NCI-H1105 treated with DMSO at 0.1 percent for 48 hours (cell line): ENCODE data around the gene DUSP1.
"Not testable (repeated sequence)": the region's sequence is repeated elsewhere in the genome, so short reads cannot be mapped to it uniquely, and the experiment has no call there.

ENCODE experiments used
- DNase-seq: peaks from one replicate; lab custom pipeline; 2025; lab: John Stamatoyannopoulos, UW

DUSP1 gene

GRCh38 chr5:172770675-172771438, at the start of gene DUSP1:
Gene DUSP1, minus strand, starts transcription at chr5:172771195. Its CDS starts 243 bp downstream, at chr5:172770952.
- DNase-seq = peak; percentile 81

- DNase-seq = no peak
These were observed 49.2 kb upstream of the DUSP1 start for GRCh38 chr5:172820046-172820767.

- no peak for DNase-seq
These were observed 48.6 kb upstream of the DUSP1 start for GRCh38 chr5:172819569-172819968.

- DNase-seq = no peak
These were observed 47.1 kb upstream of the DUSP1 start for GRCh38 chr5:172818081-172818480.

GRCh38 chr5:172817664-172818063, 46.7 kb upstream of the DUSP1 start:
- no peak for DNase-seq

- DNase-seq = no peak
These were observed 46.0 kb upstream of the DUSP1 start for GRCh38 chr5:172816925-172817562.

- DNase-seq = no peak
These were observed 44.6 kb upstream of the DUSP1 start for GRCh38 chr5:172815631-172816030.

- DNase-seq = not testable (repeated sequence)
These were observed 40.0 kb upstream of the DUSP1 start for GRCh38 chr5:172810996-172811395.

- no peak for DNase-seq
These were observed 38.8 kb upstream of the DUSP1 start for GRCh38 chr5:172809774-172810173.

- DNase-seq = no peak
These were observed 36.8 kb upstream of the DUSP1 start for GRCh38 chr5:172807766-172808311.

- DNase-seq = no peak
These were observed 36.1 kb upstream of the DUSP1 start for GRCh38 chr5:172806897-172807672.

GRCh38 chr5:172805736-172806255, 34.8 kb upstream of the DUSP1 start:
- no peak for DNase-seq

GRCh38 chr5:172805018-172805683, 34.2 kb upstream of the DUSP1 start:
- DNase-seq = no peak

- no peak for DNase-seq
These were observed 31.7 kb upstream of the DUSP1 start for GRCh38 chr5:172802567-172803176.

GRCh38 chr5:172802112-172802511, 31.1 kb upstream of the DUSP1 start:
- DNase-seq = no peak

- DNase-seq = no peak
These were observed 30.2 kb upstream of the DUSP1 start for GRCh38 chr5:172801179-172801671.

GRCh38 chr5:172800088-172800551, 29.1 kb upstream of the DUSP1 start:
- DNase-seq = no peak

GRCh38 chr5:172799416-172799815, 28.4 kb upstream of the DUSP1 start:
- no peak for DNase-seq

GRCh38 chr5:172798422-172799215, 27.6 kb upstream of the DUSP1 start:
- DNase-seq = no peak
